KMS-11 (cell line): ENCODE results near the gene GRAMD2A.

Experiments used
- H2AFZ ChIP-seq: fragments of 200-600 bp; sonication (generic); 2 replicates; pipeline ENCODE4 v1.6.1; 2016; ENCODE audit warnings: antibody characterized with exemption, mixed run types, low read depth
- H3K27ac ChIP-seq: fragments of 200-600 bp; sonication (generic); 2 replicates; pipeline ENCODE4 v1.6.1; 2016; ENCODE audit warnings: mild to moderate bottlenecking, mixed run types
- H3K27me3 ChIP-seq: fragments of 200-600 bp; sonication (generic); 2 replicates; pipeline ENCODE4 v1.6.1; 2017; ENCODE audit warnings: mild to moderate bottlenecking, low read depth, mixed run types, moderate library complexity; ENCODE audit not compliant: insufficient read depth
- H3K36me3 ChIP-seq: fragments of 200-600 bp; sonication (generic); 2 replicates; pipeline ENCODE4 v1.6.1; 2017; ENCODE audit warnings: mild to moderate bottlenecking, mixed run types; ENCODE audit not compliant: insufficient read depth
- H3K4me1 ChIP-seq: fragments of 200-600 bp; sonication (generic); 2 replicates; pipeline ENCODE4 v1.6.1; 2016; ENCODE audit warnings: mild to moderate bottlenecking, low read depth, mixed run types; ENCODE audit not compliant: poor library complexity, severe bottlenecking
- H3K4me2 ChIP-seq: fragments of 200-600 bp; sonication (generic); 2 replicates; pipeline ENCODE4 v1.7.0; 2016; ENCODE audit warnings: mild to moderate bottlenecking, mixed run types
- H3K4me3 ChIP-seq: fragments of 200-600 bp; sonication (generic); IDR thresholded peaks from 2 replicates; pipeline ENCODE4 v1.6.1; 2017; ENCODE audit warnings: low read depth, low read length, mixed read lengths; ENCODE audit not compliant: insufficient read depth
- H3K79me2 ChIP-seq: fragments of 200-600 bp; sonication (generic); 2 replicates; pipeline ENCODE4 v1.6.1; 2016; ENCODE audit warnings: low read depth, mixed run types; ENCODE audit not compliant: insufficient read depth
- H3K9ac ChIP-seq: fragments of 200-600 bp; sonication (generic); 2 replicates; pipeline ENCODE4 v1.6.1; 2016; ENCODE audit warnings: mild to moderate bottlenecking, mixed run types
- H4K20me1 ChIP-seq: fragments of 200-600 bp; sonication (generic); 2 replicates; pipeline ENCODE4 v1.6.1; 2016; ENCODE audit warnings: mild to moderate bottlenecking, mixed run types; ENCODE audit not compliant: insufficient read depth
- CTCF ChIP-seq: fragments of 200-600 bp; sonication (generic); conservative IDR thresholded peaks from 2 replicates; pipeline ENCODE4 v1.6.1; 2017; ENCODE audit warnings: low read depth, mild to moderate bottlenecking, antibody characterized with exemption, low read length, moderate library complexity, mixed read lengths

The GRAMD2A gene

GRCh38 chr15:72112116-72112515 lies 85.5 kb downstream of the GRAMD2A start:
- Histone ChIP-seq H3K27ac (no peak overlapping the region), H3K4me2 (no peak overlapping the region), H3K4me3 (no peak overlapping the region), H3K79me2 (0 out of 2 replicates have a peak, but pooled peaks cover 3% of the 10 kb centered on the region), H3K9ac (no peak overlapping the region), H2AFZ (no peak overlapping the region), H3K4me1 (peaks cover 7% of the 10 kb centered on the region), H3K36me3 (no peaks in the 10 kb centered on the region), H3K27me3 (no peaks in the 10 kb centered on the region), H4K20me1 (no peaks in the 10 kb centered on the region)
- TF ChIP-seq CTCF = no peak

GRCh38 chr15:72110355-72110754 lies 87.2 kb downstream of the GRAMD2A start:
- H3K4me1 ChIP-seq = no peaks in the 10 kb centered on the region
- H3K9ac ChIP-seq = no peak overlapping the region
- no peak overlapping the region for H2AFZ ChIP-seq
- no peak overlapping the region for H3K4me3 ChIP-seq
- H3K27me3 ChIP-seq = no peaks in the 10 kb centered on the region
- no peak overlapping the region for H3K27ac ChIP-seq
- no peak for TF ChIP-seq CTCF
- no peaks in the 10 kb centered on the region for H3K79me2 ChIP-seq
- no peak overlapping the region for H3K4me2 ChIP-seq
- no peaks in the 10 kb centered on the region for H4K20me1 ChIP-seq
- H3K36me3 ChIP-seq = no peaks in the 10 kb centered on the region
